Body of pancreas (tissue), 4 donors: ENCODE data around the gene BCAS2.

Experiments used
- POLR2A ChIP-seq, 3 donors: fragments of 450-650 bp; IDR thresholded peaks; one replicate each; pipeline ENCODE4 v1.6.1; 2016; ENCODE audit warnings: antibody characterized with exemption in 3 of 3, mild to moderate bottlenecking in 2 of 3
- TF ChIP-seq, protein P1 (sequence below), 7 experiments: fragments of 450-650 bp in 4 of 7; fragments of 200-600 bp in 3 of 7; sonication (generic) in 3 of 7; IDR thresholded peaks; one replicate each; pipeline ENCODE4 v1.5.1; 2016 to 2019; ENCODE audit warnings: antibody characterized with exemption in 7 of 7

DNA sequence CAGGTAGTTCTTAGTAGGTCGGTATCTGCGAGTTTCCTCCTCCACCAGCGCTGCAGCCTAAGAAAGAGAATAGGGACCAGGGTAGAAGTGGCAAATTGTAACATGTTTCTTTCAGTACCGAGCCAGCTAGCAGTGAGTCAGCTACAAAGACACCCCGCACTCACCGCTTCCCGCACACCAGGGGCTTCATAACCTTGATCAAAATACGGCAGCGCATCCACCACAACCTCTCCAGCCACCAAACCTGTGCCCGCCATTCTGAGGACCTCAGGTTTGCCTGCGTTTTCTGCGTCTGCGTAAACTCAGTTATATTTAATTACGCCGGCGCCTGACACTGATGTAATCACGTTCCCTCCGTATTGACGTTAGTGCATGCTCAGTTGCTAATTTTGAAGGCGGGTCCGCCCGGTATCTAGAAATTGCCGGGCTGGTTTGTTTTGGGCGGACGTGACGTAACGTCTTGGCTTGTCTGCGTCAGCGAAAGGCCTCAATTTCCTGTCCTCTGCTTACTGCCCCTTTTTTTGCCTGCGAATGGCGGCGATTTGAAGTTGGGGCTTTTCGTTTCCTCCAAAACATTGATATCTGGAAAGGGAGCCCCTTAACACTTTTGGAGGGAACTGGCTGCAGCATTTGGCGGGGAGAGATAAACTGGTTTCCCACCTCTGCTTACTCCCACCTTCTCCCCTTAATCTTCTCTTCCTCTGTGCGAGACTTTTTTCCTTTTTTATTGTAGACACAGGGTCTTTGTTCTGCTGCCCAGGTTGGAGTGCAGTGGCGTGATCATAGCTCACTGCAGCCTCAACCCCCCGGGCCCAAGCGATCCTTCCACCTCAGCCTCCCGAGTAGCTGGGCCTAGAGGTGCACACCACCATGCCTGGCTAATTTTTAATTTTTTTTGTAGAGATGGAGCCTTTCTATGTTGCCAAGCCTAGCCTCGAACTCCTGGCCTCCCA is at the start of gene BCAS2:
- TF ChIP-seq, protein P1, sequence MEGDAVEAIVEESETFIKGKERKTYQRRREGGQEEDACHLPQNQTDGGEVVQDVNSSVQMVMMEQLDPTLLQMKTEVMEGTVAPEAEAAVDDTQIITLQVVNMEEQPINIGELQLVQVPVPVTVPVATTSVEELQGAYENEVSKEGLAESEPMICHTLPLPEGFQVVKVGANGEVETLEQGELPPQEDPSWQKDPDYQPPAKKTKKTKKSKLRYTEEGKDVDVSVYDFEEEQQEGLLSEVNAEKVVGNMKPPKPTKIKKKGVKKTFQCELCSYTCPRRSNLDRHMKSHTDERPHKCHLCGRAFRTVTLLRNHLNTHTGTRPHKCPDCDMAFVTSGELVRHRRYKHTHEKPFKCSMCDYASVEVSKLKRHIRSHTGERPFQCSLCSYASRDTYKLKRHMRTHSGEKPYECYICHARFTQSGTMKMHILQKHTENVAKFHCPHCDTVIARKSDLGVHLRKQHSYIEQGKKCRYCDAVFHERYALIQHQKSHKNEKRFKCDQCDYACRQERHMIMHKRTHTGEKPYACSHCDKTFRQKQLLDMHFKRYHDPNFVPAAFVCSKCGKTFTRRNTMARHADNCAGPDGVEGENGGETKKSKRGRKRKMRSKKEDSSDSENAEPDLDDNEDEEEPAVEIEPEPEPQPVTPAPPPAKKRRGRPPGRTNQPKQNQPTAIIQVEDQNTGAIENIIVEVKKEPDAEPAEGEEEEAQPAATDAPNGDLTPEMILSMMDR (IDR thresholded peaks at IDR 0.05) = no peak
- TF ChIP-seq POLR2A (IDR thresholded peaks at IDR 0.05) = peak; percentile 82 to 96 (median 95)
